ENCODE measurements around the gene SSH2. TPM values are rescaled to one million over a fixed set of nuclear protein-coding genes. Genes with fewer than 3 reads are reported as not detected.
"Not testable (repeated sequence)": the region's sequence is repeated elsewhere in the genome, so short reads cannot be mapped to it uniquely, and the experiment has no call there.

Gene SSH2, protein sequence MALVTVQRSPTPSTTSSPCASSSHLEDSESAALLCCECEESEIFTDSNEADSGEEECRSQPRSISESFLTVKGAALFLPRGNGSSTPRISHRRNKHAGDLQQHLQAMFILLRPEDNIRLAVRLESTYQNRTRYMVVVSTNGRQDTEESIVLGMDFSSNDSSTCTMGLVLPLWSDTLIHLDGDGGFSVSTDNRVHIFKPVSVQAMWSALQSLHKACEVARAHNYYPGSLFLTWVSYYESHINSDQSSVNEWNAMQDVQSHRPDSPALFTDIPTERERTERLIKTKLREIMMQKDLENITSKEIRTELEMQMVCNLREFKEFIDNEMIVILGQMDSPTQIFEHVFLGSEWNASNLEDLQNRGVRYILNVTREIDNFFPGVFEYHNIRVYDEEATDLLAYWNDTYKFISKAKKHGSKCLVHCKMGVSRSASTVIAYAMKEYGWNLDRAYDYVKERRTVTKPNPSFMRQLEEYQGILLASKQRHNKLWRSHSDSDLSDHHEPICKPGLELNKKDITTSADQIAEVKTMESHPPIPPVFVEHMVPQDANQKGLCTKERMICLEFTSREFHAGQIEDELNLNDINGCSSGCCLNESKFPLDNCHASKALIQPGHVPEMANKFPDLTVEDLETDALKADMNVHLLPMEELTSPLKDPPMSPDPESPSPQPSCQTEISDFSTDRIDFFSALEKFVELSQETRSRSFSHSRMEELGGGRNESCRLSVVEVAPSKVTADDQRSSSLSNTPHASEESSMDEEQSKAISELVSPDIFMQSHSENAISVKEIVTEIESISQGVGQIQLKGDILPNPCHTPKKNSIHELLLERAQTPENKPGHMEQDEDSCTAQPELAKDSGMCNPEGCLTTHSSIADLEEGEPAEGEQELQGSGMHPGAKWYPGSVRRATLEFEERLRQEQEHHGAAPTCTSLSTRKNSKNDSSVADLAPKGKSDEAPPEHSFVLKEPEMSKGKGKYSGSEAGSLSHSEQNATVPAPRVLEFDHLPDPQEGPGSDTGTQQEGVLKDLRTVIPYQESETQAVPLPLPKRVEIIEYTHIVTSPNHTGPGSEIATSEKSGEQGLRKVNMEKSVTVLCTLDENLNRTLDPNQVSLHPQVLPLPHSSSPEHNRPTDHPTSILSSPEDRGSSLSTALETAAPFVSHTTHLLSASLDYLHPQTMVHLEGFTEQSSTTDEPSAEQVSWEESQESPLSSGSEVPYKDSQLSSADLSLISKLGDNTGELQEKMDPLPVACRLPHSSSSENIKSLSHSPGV (N-terminal part only)
- total RNA-seq: 10 to 100 TPM; 41.4 to 46.8 TPM

DNA sequence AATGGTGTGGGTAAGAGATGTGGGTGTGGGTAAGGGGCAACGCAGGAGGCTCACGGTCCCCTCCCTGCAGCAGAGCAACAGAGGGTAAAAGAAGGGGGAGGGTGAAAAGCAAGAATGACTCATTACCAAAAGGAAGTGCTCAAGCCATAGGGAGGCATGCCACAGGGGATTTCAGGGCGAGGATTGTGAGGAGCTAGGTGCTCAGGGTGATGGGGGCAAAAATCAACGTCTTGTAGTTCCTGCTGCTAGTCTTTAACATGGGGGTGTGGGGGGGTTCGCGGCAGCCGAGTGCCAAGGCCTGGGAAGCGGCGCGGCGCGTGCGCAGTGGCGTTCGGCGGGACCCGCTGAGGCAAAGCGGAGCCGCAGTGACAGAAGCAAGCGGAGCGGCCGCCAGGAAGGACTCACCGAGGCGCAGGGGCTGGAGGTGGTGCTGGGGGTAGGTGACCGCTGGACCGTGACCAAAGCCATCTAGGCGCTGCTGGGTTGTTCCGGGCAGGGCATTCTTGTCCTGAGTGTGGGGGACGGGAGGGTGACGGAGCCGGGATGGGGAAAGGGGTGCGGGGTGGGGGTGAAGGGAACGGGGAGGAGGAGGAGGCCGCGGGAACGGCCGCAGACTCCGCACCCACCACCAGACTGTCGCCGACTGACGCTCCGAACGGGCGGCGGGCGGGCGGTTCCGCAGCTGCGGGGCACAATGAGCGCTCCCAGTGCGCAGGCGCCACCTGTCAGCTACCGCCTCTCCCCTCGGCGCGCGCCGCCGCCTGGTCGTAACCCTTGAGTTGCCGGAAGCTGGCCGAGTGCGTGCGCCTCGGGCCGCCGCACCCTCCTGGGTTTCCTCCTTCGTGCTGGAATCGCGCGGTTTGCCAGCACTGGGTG, at the start of gene SSH2:
SSH2 (minus strand) TSS at position 696 of the 876 bp plus-strand sequence; CDS start at position 468, 228 bp downstream.
- Mint-ChIP-seq H3K4me3 (no peak within 1 kb of the TSS), H3K27ac (no peak within 1 kb of the TSS), H3K4me1 (ENCODE audit: low read depth) (peaks cover 37% of the 10 kb centered on the region), H3K36me3 (ENCODE audit: insufficient read depth in 2 of 2) (peaks cover 4 to 5% of the 10 kb centered on the region in 2 donors), H3K27me3 (ENCODE audit: low read depth) (no peaks in the 10 kb centered on the region), H3K9me3 (no peaks in the 10 kb centered on the region)
- ATAC-seq (replicated peaks in 1 of 2) (peak; percentile 82 to 86), DNase-seq (peak; percentile 89 to 91)

DNA sequence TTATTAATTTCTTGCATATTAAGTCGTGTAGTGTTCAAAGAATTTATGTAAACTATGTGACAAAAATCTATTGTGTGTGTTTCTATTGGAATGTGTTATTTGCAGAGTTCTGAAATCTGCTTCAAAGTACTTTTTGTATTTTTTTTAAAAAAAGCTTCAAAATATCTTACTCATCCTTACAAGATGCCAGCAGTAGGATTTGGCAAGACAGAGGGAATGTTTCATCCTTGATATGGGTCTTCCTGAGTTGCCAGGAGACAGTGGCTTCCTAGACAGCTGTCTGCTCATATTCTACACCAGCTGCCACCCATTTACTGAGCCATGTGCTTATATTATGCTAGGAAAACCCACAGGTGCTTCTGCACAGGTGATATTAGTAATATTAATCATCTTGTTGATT, 47.8 kb upstream of the SSH2 start:
- DNase-seq (no peak), ATAC-seq (replicated peaks in 1 of 2) (no peak)
- Mint-ChIP-seq H3K4me1 (ENCODE audit: low read depth) (no peaks in the 10 kb centered on the region), H3K9me3 (no peaks in the 10 kb centered on the region), H3K4me3 (no peak overlapping the region), H3K27me3 (ENCODE audit: low read depth) (no peaks in the 10 kb centered on the region), H3K27ac (no peak overlapping the region), H3K36me3 (ENCODE audit: insufficient read depth in 2 of 2) (no peaks in the 10 kb centered on the region)

DNA sequence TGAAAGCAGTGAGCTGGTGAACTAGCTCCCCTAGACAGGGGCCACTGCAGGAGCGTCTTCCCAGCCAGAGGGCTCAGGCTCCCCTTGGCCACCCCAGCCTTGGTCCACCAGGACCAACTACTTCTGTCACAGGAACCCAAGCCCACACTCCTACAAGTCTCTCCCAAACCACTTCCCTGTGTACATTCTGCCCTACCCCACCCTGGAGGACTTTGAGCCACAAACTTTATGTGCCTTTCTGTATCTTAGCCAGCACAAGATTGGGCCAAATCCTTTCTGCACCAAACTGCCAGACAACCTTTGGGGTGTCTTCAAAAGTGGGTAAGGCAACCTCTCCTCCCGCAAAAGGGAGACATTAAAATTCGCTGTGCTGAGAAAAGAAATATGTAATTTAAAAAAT, 43.0 kb upstream of the SSH2 start:
- no peak overlapping the region for H3K27ac Mint-ChIP-seq
- H3K4me3 Mint-ChIP-seq: no peak overlapping the region
- H3K36me3 Mint-ChIP-seq (ENCODE audit: insufficient read depth in 2 of 2): no peaks in the 10 kb centered on the region
- H3K9me3 Mint-ChIP-seq: no peaks in the 10 kb centered on the region
- no peaks in the 10 kb centered on the region for H3K27me3 Mint-ChIP-seq (ENCODE audit: low read depth)
- ATAC-seq (replicated peaks in 1 of 2) (no peak), DNase-seq (no peak)
- no peaks in the 10 kb centered on the region for H3K4me1 Mint-ChIP-seq (ENCODE audit: low read depth)

DNA sequence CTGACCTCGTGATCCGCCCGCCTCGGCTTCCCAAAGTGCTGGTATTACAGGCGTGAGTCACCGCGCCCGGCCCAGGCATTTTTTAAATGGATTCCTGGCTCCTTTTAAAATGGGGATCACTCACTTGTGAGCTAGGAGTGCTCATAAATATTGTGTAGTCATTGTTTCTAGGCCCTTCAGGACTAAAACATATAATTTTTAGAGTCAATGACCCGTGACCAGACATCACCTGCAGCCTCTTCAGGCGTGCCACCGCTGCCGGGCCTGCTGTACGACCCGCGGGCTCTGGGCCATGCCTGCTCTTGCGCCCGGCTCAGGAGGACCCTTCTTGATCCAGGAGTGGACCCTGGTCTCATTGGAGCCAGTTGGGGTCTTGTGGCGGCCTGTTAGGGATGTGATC, 42.2 kb upstream of the SSH2 start:
- H3K27me3 Mint-ChIP-seq (ENCODE audit: low read depth): no peaks in the 10 kb centered on the region
- DNase-seq (no peak), ATAC-seq (replicated peaks in 1 of 2) (no peak)
- no peaks in the 10 kb centered on the region for H3K4me1 Mint-ChIP-seq (ENCODE audit: low read depth)
- H3K36me3 Mint-ChIP-seq (ENCODE audit: insufficient read depth in 2 of 2): no peaks in the 10 kb centered on the region
- no peak overlapping the region for H3K27ac Mint-ChIP-seq
- no peak overlapping the region for H3K4me3 Mint-ChIP-seq
- H3K9me3 Mint-ChIP-seq: no peaks in the 10 kb centered on the region

DNA sequence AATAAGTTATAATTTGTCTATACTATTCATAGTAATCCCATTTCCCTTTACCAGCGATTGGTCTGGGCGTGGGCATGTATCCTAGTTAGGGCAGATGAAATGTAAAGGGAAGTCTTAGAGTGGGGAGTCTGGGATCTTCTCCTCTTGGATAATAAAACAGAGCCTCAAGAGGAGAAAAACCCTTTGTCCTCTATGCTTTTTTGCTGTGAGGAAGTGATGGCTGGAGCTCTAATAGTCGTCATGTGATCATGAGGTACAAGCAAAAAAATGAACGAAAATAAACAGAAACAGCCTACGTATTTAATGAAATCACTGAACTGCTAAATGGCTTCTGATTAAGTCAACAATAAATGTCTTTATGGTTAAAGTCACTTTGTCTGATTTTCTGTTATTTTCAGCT, 38.2 kb upstream of the SSH2 start:
- no peak overlapping the region for H3K4me3 Mint-ChIP-seq
- H3K36me3 Mint-ChIP-seq (ENCODE audit: insufficient read depth in 2 of 2): peaks cover 0 to 2% of the 10 kb centered on the region in 2 donors
- no peaks in the 10 kb centered on the region for H3K27me3 Mint-ChIP-seq (ENCODE audit: low read depth)
- no peaks in the 10 kb centered on the region for H3K4me1 Mint-ChIP-seq (ENCODE audit: low read depth)
- H3K27ac Mint-ChIP-seq: no peak overlapping the region
- DNase-seq (no peak), ATAC-seq (replicated peaks in 1 of 2) (no peak)
- H3K9me3 Mint-ChIP-seq: peaks cover 0 to 3% of the 10 kb centered on the region in 2 donors

DNA sequence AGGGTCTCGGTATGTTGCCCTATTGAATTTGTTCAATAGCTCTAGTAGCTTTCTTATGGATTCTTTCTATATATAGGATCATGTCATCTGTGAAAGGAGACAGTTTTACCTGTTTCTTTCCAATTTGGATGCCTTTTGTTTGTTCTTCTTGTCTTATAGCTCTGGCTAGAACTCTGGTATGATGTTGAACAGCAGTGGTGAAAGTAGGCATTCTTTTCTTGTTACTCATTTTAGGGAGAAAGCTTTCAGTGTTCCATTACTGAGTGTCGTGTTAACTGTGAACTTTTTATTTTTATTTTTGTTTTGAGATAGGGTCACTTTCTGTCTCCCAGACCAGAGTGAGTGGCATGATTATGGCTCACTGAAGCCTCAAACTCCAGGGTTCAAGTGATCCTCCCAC, 32.6 kb upstream of the SSH2 start:
- H3K27ac Mint-ChIP-seq: no peak overlapping the region
- ATAC-seq (replicated peaks in 1 of 2) (no peak), DNase-seq (no peak)
- no peaks in the 10 kb centered on the region for H3K4me1 Mint-ChIP-seq (ENCODE audit: low read depth)
- peaks cover 2 to 5% of the 10 kb centered on the region in 2 donors for H3K9me3 Mint-ChIP-seq
- peaks cover 0 to 4% of the 10 kb centered on the region in 2 donors for H3K36me3 Mint-ChIP-seq (ENCODE audit: insufficient read depth in 2 of 2)
- no peaks in the 10 kb centered on the region for H3K27me3 Mint-ChIP-seq (ENCODE audit: low read depth)
- no peak overlapping the region for H3K4me3 Mint-ChIP-seq

DNA sequence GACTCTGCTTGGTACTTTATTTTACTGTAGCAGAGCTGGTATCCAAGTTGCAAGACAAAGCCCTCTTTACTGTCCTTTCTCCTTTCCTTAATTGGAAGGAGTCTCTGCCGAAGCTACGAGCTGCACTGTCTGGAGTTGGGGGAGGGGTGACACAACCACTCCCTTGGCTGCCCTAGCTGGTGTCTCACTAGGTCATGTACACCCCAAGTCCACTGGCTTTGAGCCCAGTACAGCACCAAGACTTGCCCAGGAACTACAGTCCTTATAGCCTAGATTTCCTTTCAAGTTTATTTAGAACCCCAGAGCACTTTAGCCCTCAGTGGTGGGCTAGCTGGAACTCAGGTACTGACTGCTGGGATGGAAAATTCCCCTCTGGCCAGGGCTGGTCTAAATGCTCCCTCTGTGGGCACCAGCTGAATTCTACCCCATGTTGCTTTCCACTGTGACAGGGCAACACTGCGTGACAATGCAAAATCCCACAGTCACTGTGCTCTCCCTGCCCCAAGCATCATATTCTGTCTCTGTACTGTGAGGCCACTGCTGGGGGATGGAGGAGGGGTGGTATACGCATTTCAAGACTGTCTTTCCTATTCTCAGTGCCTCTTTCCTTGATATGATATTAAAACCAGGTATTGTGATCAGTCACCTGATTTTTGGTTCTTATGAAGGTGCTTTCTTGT, 29.8 kb upstream of the SSH2 start:
- Mint-ChIP-seq H3K9me3 (peaks cover 2 to 5% of the 10 kb centered on the region in 2 donors), H3K4me3 (no peak overlapping the region), H3K27me3 (ENCODE audit: low read depth) (no peaks in the 10 kb centered on the region), H3K27ac (no peak overlapping the region), H3K36me3 (ENCODE audit: insufficient read depth in 2 of 2) (peaks cover 0 to 4% of the 10 kb centered on the region in 2 donors), H3K4me1 (ENCODE audit: low read depth) (no peaks in the 10 kb centered on the region)
- ATAC-seq (replicated peaks in 1 of 2) (no peak), DNase-seq (no peak)

DNA sequence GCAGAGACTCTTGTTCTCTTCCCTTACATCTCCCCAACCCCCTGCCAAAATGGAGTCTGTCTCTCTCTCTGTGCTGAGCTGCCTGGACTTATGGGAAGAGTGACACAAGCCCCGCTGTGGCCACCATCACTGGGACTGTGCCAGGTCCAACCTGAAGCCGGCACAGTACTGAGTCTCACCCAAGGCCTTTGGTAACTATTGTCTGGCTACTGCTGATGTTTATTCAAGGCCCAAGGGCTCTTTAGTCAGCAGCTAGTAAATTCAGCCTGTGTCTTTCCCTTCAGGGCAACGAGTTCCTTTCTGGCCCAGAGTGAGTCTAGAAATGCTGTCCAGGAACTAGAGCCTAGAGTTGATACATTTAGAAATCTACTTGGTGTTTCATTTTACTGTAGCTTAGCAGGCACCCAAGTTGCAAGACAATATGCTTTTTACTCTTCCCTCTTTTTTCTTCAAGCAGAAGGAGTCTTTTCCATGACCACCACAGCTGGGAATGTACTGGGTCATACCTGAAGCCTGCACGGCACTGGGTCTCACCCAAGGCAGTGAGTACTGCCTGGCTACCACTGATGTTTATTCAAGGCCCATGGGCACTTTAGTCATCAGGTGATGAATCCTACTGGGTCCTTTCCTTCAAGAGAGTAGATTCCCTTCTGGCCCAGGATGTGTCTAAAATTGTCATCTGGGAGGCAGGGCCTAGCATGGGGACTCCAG, 29.1 kb upstream of the SSH2 start:
- DNase-seq (no peak), ATAC-seq (replicated peaks in 1 of 2) (no peak)
- H3K36me3 Mint-ChIP-seq (ENCODE audit: insufficient read depth in 2 of 2): peaks cover 0 to 2% of the 10 kb centered on the region in 2 donors
- H3K9me3 Mint-ChIP-seq: peaks cover 2% of the 10 kb centered on the region in 2 donors
- H3K27ac Mint-ChIP-seq: no peak overlapping the region
- H3K27me3 Mint-ChIP-seq (ENCODE audit: low read depth): no peaks in the 10 kb centered on the region
- no peak overlapping the region for H3K4me3 Mint-ChIP-seq
- no peaks in the 10 kb centered on the region for H3K4me1 Mint-ChIP-seq (ENCODE audit: low read depth)

DNA sequence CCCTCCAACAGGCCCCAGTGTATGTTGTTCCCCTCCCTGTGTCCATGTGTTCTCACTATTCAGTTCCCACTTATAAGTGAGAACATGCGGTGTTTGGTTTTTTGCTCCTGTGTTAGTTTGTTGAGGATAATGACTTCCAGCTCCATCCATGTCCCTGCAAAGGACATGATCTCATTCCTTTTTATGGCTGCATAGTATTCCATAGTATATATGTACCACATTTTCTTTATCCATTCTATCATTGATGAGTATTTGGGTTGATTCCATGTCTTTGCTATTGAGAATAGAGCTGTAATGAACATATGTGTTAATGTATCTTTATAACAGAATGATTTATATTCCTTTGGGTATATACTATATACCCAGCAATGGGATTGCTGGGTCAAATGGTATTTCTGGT, 27.5 kb upstream of the SSH2 start:
- H3K4me1 Mint-ChIP-seq (ENCODE audit: low read depth); H3K27me3 Mint-ChIP-seq (ENCODE audit: low read depth); ATAC-seq (replicated peaks in 1 of 2); H3K9me3 Mint-ChIP-seq; H3K4me3 Mint-ChIP-seq; H3K27ac Mint-ChIP-seq; DNase-seq; H3K36me3 Mint-ChIP-seq (ENCODE audit: insufficient read depth in 2 of 2): not testable (repeated sequence)

DNA sequence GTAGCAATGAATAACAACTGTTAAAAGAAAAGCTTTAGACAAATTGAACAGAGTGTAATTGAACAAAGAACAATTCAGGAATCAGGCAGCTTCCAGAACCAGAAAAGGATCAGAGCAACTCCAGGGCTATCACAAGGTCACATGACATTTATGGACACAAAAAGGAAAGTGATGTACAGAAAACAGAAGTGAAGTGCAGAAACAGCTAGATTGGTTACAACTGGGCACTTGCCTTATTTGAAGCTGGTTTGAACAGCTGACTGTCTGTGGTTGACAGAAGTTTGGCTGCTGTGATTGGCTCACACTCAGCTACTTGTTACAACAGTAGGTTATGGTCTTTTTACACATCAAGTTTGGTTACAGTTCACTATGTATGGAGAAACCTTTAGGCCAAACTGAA, 26.2 kb upstream of the SSH2 start:
- ATAC-seq (replicated peaks in 1 of 2) (no peak), DNase-seq (no peak)
- Mint-ChIP-seq H3K27me3 (ENCODE audit: low read depth) (no peaks in the 10 kb centered on the region), H3K4me3 (no peak overlapping the region), H3K27ac (no peak overlapping the region), H3K4me1 (ENCODE audit: low read depth) (no peaks in the 10 kb centered on the region), H3K9me3 (peaks cover 0 to 2% of the 10 kb centered on the region in 2 donors), H3K36me3 (ENCODE audit: insufficient read depth in 2 of 2) (peaks cover 2 to 6% of the 10 kb centered on the region in 2 donors)

DNA sequence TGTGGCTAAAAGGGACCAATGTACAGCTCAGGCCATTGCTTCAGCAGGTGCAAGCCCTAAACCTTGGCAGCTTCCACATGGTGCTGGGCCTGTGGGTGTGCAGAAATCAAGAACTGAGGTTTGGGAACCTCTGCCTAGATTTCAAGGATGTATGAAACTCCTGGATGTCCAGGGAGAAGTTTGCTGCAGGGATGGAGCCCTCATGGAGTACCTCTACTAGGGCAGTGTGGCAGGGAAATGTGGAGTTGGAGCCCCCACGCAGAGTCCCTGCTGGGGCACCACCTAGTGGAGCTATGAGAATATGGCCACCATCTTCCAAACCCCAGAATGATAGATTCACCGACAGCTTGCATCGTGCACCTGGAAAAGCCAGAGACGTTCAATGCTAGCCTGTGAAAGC, 24.4 kb upstream of the SSH2 start:
- Mint-ChIP-seq H3K27me3 (ENCODE audit: low read depth) (no peaks in the 10 kb centered on the region), H3K27ac (no peak overlapping the region), H3K4me1 (ENCODE audit: low read depth) (no peaks in the 10 kb centered on the region), H3K4me3 (no peak overlapping the region), H3K36me3 (ENCODE audit: insufficient read depth in 2 of 2) (peaks cover 2 to 6% of the 10 kb centered on the region in 2 donors), H3K9me3 (peaks cover 0 to 2% of the 10 kb centered on the region in 2 donors)
- ATAC-seq (replicated peaks in 1 of 2) (no peak), DNase-seq (no peak)

Data from activated T-cell treated with anti-CD3 and anti-CD28 coated beads, Interleukin-2, amount 50 U/mL, for 72 hours (primary cell).